ENCODE data around the gene DYNLT4. TPM values are rescaled to one million over a fixed set of nuclear protein-coding genes. Genes with fewer than 3 reads are reported as not detected.
A peak's percentile ranks its signal among the peaks of the same experiment; 100 is the strongest.

Gene DYNLT4
- total and polyA plus RNA-seq, 2 of the 13 experiments (the other 11 are each of a cell fraction or from before 2014, with no cell fraction given): 0.77 TPM; not detected in 1

DNA sequence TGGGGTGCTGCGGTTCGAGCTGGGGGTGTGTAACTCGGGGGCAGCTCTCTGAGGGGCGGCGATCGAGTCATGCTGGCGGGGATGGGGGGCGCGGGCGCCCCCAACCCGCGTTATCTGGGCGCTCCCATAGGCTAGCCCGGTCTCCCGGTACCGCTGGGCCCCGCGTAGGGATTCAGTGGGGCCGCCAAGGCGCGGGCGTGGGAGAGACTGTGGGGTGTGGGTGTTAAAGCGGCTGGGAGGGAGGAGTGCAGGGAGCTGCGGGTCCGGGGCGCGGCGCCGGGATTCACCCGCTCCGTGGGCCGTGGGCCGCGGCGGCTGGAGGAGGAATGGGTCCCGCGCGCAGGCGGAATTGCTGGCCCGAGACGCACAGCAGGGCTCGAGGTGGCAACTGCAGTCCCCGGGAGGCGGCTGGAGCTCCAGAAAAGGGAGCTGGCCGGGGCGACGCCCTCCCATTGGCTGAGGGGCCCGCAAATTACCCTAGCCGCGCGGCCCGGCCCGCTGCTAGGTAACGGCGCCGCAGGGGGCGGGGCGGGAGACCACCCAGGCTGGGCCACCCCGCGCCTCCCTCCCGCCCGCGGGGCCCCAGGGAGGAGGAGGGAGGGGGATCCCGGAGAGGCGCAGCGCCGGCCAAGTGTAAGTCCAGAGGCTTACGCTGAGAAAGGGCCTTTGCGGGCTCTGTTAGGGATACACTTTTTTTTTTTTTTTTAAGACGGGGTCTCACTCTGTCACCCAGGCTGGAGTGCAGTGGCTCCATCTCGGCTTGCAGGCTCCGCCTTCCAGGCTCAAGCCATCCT lies 35.9 kb upstream of the DYNLT4 start, which contains the start of gene PTCH2 (continued):
- TF ChIP-seq PRMT3 (CRISPR knock-in tag; IDR thresholded peaks at IDR 0.05; ENCODE audit: borderline replicate concordance, low read depth) (no peak), ZNF30 (CRISPR knock-in tag; IDR thresholded peaks at IDR 0.05) (no peak), TCF12 (IDR thresholded peaks at IDR 0.05) (no peak), TCF12 (CRISPR knock-in tag; IDR thresholded peaks at IDR 0.05) (no peak), ZNF546 (CRISPR knock-in tag; conservative IDR thresholded peaks at IDR 0.05) (no peak), KMT2A (CRISPR knock-in tag; IDR thresholded peaks at IDR 0.05) (no peak), RXRA (CRISPR knock-in tag; IDR thresholded peaks at IDR 0.05) (no peak), ZSCAN20 (CRISPR knock-in tag; IDR thresholded peaks at IDR 0.05; ENCODE audit: borderline replicate concordance) (0 out of 2 replicates have a peak, but pooled peaks have one; percentile 46), ATF7 (IDR thresholded peaks at IDR 0.05) (no peak), ATF7 (CRISPR knock-in tag; IDR thresholded peaks at IDR 0.05) (no peak), ELF4 (CRISPR knock-in tag; IDR thresholded peaks at IDR 0.05; ENCODE audit: borderline replicate concordance) (no peak), ZNF282 (IDR thresholded peaks at IDR 0.05; ENCODE audit: partially characterized antibody) (no peak), ZNF333 (CRISPR knock-in tag; IDR thresholded peaks at IDR 0.05; ENCODE audit: borderline replicate concordance) (no peak), NCOA2 (CRISPR knock-in tag; IDR thresholded peaks at IDR 0.05) (no peak), ZNF816 (CRISPR knock-in tag; IDR thresholded peaks at IDR 0.05; ENCODE audit: borderline replicate concordance) (no peak), GATA4 (IDR thresholded peaks at IDR 0.05; ENCODE audit: borderline replicate concordance, low read depth) (no peak), CBX2 (IDR thresholded peaks at IDR 0.05; ENCODE audit: low read depth, low read length) (no peak), CBX2 (CRISPR knock-in tag; IDR thresholded peaks at IDR 0.05; ENCODE audit: low read depth) (no peak), HOXA3 (CRISPR knock-in tag; IDR thresholded peaks at IDR 0.05) (no peak), ZNF451 (CRISPR knock-in tag; IDR thresholded peaks at IDR 0.05) (no peak), HIVEP1 (CRISPR knock-in tag; IDR thresholded peaks at IDR 0.05) (no peak)
- TF ChIP-seq, protein P1, sequence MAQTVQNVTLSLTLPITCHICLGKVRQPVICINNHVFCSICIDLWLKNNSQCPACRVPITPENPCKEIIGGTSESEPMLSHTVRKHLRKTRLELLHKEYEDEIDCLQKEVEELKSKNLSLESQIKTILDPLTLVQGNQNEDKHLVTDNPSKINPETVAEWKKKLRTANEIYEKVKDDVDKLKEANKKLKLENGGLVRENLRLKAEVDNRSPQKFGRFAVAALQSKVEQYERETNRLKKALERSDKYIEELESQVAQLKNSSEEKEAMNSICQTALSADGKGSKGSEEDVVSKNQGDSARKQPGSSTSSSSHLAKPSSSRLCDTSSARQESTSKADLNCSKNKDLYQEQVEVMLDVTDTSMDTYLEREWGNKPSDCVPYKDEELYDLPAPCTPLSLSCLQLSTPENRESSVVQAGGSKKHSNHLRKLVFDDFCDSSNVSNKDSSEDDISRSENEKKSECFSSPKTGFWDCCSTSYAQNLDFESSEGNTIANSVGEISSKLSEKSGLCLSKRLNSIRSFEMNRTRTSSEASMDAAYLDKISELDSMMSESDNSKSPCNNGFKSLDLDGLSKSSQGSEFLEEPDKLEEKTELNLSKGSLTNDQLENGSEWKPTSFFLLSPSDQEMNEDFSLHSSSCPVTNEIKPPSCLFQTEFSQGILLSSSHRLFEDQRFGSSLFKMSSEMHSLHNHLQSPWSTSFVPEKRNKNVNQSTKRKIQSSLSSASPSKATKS (CRISPR knock-in tag; IDR thresholded peaks at IDR 0.05): no peak
- TF ChIP-seq, protein P2, sequence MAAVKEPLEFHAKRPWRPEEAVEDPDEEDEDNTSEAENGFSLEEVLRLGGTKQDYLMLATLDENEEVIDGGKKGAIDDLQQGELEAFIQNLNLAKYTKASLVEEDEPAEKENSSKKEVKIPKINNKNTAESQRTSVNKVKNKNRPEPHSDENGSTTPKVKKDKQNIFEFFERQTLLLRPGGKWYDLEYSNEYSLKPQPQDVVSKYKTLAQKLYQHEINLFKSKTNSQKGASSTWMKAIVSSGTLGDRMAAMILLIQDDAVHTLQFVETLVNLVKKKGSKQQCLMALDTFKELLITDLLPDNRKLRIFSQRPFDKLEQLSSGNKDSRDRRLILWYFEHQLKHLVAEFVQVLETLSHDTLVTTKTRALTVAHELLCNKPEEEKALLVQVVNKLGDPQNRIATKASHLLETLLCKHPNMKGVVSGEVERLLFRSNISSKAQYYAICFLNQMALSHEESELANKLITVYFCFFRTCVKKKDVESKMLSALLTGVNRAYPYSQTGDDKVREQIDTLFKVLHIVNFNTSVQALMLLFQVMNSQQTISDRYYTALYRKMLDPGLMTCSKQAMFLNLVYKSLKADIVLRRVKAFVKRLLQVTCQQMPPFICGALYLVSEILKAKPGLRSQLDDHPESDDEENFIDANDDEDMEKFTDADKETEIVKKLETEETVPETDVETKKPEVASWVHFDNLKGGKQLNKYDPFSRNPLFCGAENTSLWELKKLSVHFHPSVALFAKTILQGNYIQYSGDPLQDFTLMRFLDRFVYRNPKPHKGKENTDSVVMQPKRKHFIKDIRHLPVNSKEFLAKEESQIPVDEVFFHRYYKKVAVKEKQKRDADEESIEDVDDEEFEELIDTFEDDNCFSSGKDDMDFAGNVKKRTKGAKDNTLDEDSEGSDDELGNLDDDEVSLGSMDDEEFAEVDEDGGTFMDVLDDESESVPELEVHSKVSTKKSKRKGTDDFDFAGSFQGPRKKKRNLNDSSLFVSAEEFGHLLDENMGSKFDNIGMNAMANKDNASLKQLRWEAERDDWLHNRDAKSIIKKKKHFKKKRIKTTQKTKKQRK (IDR thresholded peaks at IDR 0.05; ENCODE audit: low read length): no peak
- TF ChIP-seq, protein P3, sequence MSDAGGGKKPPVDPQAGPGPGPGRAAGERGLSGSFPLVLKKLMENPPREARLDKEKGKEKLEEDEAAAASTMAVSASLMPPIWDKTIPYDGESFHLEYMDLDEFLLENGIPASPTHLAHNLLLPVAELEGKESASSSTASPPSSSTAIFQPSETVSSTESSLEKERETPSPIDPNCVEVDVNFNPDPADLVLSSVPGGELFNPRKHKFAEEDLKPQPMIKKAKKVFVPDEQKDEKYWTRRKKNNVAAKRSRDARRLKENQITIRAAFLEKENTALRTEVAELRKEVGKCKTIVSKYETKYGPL (CRISPR knock-in tag; IDR thresholded peaks at IDR 0.05): no peak
